ENCODE data around the gene PRKACA.

PRKACA gene

GRCh38 chr19:14155371-14155770, 37.8 kb upstream of the PRKACA start:
- no peak overlapping the region for H3K4me3 ChIP-seq (ENCODE audit: low read depth, low read length)
- no peak for TF ChIP-seq CTCF (IDR thresholded peaks at IDR 0.05; ENCODE audit: control insufficient read depth, extremely low read depth, insufficient read depth)
- DNase-seq (ENCODE audit: low read depth) = no peak

GRCh38 chr19:14152713-14153112, 35.2 kb upstream of the PRKACA start:
- no peak for DNase-seq (ENCODE audit: low read depth)
- TF ChIP-seq CTCF (IDR thresholded peaks at IDR 0.05; ENCODE audit: control insufficient read depth, extremely low read depth, insufficient read depth) = no peak
- H3K4me3 ChIP-seq (ENCODE audit: low read depth, low read length) = no peak overlapping the region

- no peak for DNase-seq (ENCODE audit: low read depth)
- TF ChIP-seq CTCF (IDR thresholded peaks at IDR 0.05; ENCODE audit: control insufficient read depth, extremely low read depth, insufficient read depth) = no peak
- no peak overlapping the region for H3K4me3 ChIP-seq (ENCODE audit: low read depth, low read length)
Observed at GRCh38 chr19:14150770-14151661, 33.5 kb upstream of the PRKACA start.

GRCh38 chr19:14150041-14150769, 32.6 kb upstream of the PRKACA start:
- H3K4me3 ChIP-seq (ENCODE audit: low read depth, low read length) = no peak overlapping the region
- TF ChIP-seq CTCF (IDR thresholded peaks at IDR 0.05; ENCODE audit: control insufficient read depth, extremely low read depth, insufficient read depth) = no peak
- DNase-seq (ENCODE audit: low read depth) = no peak

GRCh38 chr19:14149509-14149994, 32.0 kb upstream of the PRKACA start:
- no peak for DNase-seq (ENCODE audit: low read depth)
- no peak for TF ChIP-seq CTCF (IDR thresholded peaks at IDR 0.05; ENCODE audit: control insufficient read depth, extremely low read depth, insufficient read depth)
- no peak overlapping the region for H3K4me3 ChIP-seq (ENCODE audit: low read depth, low read length)

GRCh38 chr19:14148751-14149410, 31.3 kb upstream of the PRKACA start:
- TF ChIP-seq CTCF (IDR thresholded peaks at IDR 0.05; ENCODE audit: control insufficient read depth, extremely low read depth, insufficient read depth) = no peak
- DNase-seq (ENCODE audit: low read depth) = no peak
- no peak overlapping the region for H3K4me3 ChIP-seq (ENCODE audit: low read depth, low read length)

All from LNCaP clone FGC (cell line).